Osteoblast (primary cell): ENCODE measurements around the gene ODAD4. TPM values are rescaled to one million over a fixed set of nuclear protein-coding genes. Genes with fewer than 3 reads are reported as not detected.

ENCODE experiments used
- DNase-seq: peaks from one replicate; pipeline ENCODE4 v3.0.0; 2011; ENCODE audit warnings: low spot score, mixed read lengths; ENCODE audit not compliant: insufficient read length; ENCODE audit errors: missing footprints
- H2AFZ ChIP-seq: 2 replicates; pipeline ENCODE4 v1.6.0; 2011; ENCODE audit warnings: mild to moderate bottlenecking, low read length
- H3K27ac ChIP-seq: 2 replicates; pipeline ENCODE4 v1.5.1; 2011; ENCODE audit warnings: mild to moderate bottlenecking, low read depth, low read length, moderate library complexity
- H3K27me3 ChIP-seq: 2 replicates; pipeline ENCODE4 v1.6.0; 2012; ENCODE audit warnings: mild to moderate bottlenecking, control low read depth, inconsistent platforms, low read length, moderate library complexity; ENCODE audit not compliant: insufficient read depth
- H3K36me3 ChIP-seq: 2 replicates; pipeline ENCODE4 v1.5.1; 2011; ENCODE audit warnings: mild to moderate bottlenecking, low read length, control low read depth, moderate library complexity; ENCODE audit not compliant: insufficient read depth
- H3K4me1 ChIP-seq: 2 replicates; pipeline ENCODE4 v1.5.1; 2011; ENCODE audit warnings: mild to moderate bottlenecking, low read length, control low read depth, moderate library complexity; ENCODE audit not compliant: insufficient read depth
- H3K4me2 ChIP-seq: 2 replicates; pipeline ENCODE4 v1.6.0; 2011; ENCODE audit warnings: mild to moderate bottlenecking, low read length; ENCODE audit not compliant: insufficient read depth
- H3K4me3 ChIP-seq: fragments of 200-600 bp; sonication (generic); 3 replicates; pipeline ENCODE4 v1.5.1; 2012; ENCODE audit warnings: mild to moderate bottlenecking, low read length, inconsistent platforms; ENCODE audit not compliant: insufficient read depth
- H3K79me2 ChIP-seq: 2 replicates; pipeline ENCODE4 v1.6.0; 2012; ENCODE audit warnings: mild to moderate bottlenecking, low read length, control low read depth, inconsistent platforms; ENCODE audit not compliant: insufficient read depth
- H3K9me3 ChIP-seq: 2 replicates; pipeline ENCODE4 v1.5.1; 2011; ENCODE audit warnings: low read depth, low read length, control low read depth
- H4K20me1 ChIP-seq: 2 replicates; pipeline ENCODE4 v1.6.0; 2012; ENCODE audit warnings: mild to moderate bottlenecking, low read length, control low read depth; ENCODE audit not compliant: insufficient read depth
- CTCF ChIP-seq: IDR thresholded peaks from 2 replicates; pipeline ENCODE4 v1.5.1; 2011; ENCODE audit warnings: mild to moderate bottlenecking, low read depth, low read length, moderate library complexity; ENCODE audit errors: extremely low read depth
- total RNA-seq: library from RNA; depleted of rRNA; stranded (reverse); fragments of >200 nt; gene quantifications from 2 replicates; pipeline ENCODE4 v1.2.3, GENCODE V29; 2012

Gene ODAD4
- total RNA-seq, 1 donor, result 1.1 TPM

GRCh38 chr17:41932816-41933389, 2.5 kb downstream of the ODAD4 start:
- no peak for TF ChIP-seq CTCF
- H3K79me2 ChIP-seq, result no peaks in the 10 kb centered on the region
- DNase-seq, result no peak
- no peaks in the 10 kb centered on the region for H3K9me3 ChIP-seq
- no peak overlapping the region for H3K4me2 ChIP-seq
- no peaks in the 10 kb centered on the region for H3K27me3 ChIP-seq
- H3K4me1 ChIP-seq, result peaks cover 9% of the 10 kb centered on the region
- no peak overlapping the region for H3K4me3 ChIP-seq
- H3K27ac ChIP-seq, result no peak overlapping the region
- H4K20me1 ChIP-seq, result no peaks in the 10 kb centered on the region
- peaks cover 7% of the 10 kb centered on the region for H3K36me3 ChIP-seq
- H2AFZ ChIP-seq, result no peak overlapping the region

DNA sequence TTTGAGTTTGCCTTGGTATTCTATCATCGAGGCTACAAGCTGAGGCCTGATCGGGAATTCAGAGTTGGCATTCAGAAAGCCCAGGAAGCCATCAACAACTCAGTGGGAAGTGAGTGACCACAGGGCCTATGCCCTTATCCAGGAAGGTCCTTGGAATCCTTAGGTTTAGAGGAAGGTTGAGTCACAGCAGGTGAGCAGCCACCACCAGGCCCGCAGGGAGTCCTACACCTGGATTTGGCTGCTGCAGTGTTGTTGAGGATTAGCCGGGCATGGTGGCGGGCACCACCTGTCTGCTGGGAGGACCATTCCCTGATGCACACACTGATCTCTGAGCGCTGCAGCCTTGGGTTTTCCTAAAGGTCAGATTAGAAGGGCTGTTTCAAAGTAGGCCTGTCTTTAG, 5.2 kb downstream of the ODAD4 start:
- peaks cover 7% of the 10 kb centered on the region for H3K36me3 ChIP-seq
- H3K79me2 ChIP-seq, result no peaks in the 10 kb centered on the region
- no peaks in the 10 kb centered on the region for H3K9me3 ChIP-seq
- H3K27me3 ChIP-seq, result no peaks in the 10 kb centered on the region
- TF ChIP-seq CTCF, result no peak
- H3K4me1 ChIP-seq, result peaks cover 5% of the 10 kb centered on the region
- no peak overlapping the region for H3K27ac ChIP-seq
- no peaks in the 10 kb centered on the region for H4K20me1 ChIP-seq
- no peak overlapping the region for H2AFZ ChIP-seq
- no peak for DNase-seq
- no peak overlapping the region for H3K4me2 ChIP-seq
- no peak overlapping the region for H3K4me3 ChIP-seq

DNA sequence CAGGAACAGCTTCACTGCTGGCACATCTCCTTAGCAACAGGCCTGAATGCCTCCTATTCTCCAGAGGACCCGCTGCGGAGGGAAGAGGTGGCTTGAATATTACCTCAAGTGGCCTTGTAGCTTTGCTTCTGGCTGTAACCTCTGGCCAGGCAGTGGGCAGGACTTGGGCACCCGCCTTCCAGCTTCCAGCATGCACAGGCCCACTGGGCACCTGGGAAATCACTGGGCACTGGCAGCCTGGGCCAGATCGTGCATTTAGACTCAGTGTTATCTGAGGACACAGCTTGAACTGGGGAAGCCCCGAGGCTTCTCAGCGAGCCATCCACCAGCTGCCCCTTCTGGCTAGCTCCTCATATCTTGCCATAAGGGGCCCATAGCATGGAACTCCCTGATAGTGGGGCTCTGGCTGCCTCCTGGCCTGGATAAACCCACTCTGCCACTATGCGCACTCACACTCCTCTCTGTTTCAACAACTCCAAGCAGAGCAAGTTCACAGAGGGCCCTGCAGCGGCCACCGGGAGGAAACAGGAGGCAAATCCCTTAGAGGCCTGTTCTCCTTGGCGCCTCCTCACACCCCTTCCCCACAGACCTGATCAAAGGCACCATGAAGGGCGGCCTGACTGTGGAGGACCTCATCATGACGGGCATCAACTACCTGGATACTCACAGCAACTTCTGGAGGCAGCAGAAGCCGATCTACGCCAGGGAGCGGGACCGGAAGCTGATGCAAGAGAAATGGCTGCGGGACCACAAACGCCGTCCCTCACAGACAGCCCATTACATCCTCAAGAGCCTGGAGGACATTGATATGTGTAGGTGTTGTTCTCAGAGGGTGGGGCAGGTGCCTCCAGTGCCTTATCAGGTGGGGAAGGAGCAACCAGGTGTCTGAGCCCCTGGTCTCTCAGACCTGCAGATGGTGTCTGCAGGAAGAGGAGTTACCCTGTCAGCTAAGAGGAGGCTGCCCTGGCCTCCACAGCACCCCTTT, 7.8 kb downstream of the ODAD4 start:
- DNase-seq, result no peak

More for the DNA sequence above, 7.8 kb downstream of the ODAD4 start:
- no peaks in the 10 kb centered on the region for H3K79me2 ChIP-seq
- H2AFZ ChIP-seq, result no peak overlapping the region
- H3K4me2 ChIP-seq, result no peak overlapping the region
- H3K36me3 ChIP-seq, result peaks cover 7% of the 10 kb centered on the region
- no peaks in the 10 kb centered on the region for H3K9me3 ChIP-seq
- no peak overlapping the region for H3K4me3 ChIP-seq
- H4K20me1 ChIP-seq, result no peaks in the 10 kb centered on the region
- no peak overlapping the region for H3K27ac ChIP-seq
- H3K27me3 ChIP-seq, result no peaks in the 10 kb centered on the region
- TF ChIP-seq CTCF, result no peak
- no peaks in the 10 kb centered on the region for H3K4me1 ChIP-seq
